GM12878 (cell line): ENCODE measurements around the gene NUDT3. TPM values are rescaled to one million over a fixed set of nuclear protein-coding genes. Genes with fewer than 3 reads are reported as not detected.

Experiments
- ATAC-seq: fragments of 200-7000 bp; cut with Tn5 transposase; 3 replicates; pipeline ENCODE4 v1.9.1; 2020; ENCODE audit warnings: mild to moderate bottlenecking, moderate library complexity
- BruUV-seq: library from RNA; stranded (reverse); fragments of 400-500 nt; replicated peaks from 2 replicates; lab custom pipeline; 2021; lab: Mats Ljungman, UMichigan
- CTCF ChIA-PET: fragments of 300-600 bp; sonication (Branson Sonifier 250); formaldehyde crosslinking; extraction: SDS; loops from one replicate; lab custom pipeline; 2021; ENCODE audit warnings: inconsistent platforms; lab: Yijun Ruan, JAX
- POLR2A ChIA-PET: fragments of 350-600 bp; formaldehyde crosslinking; extraction: SDS; loops from one replicate; lab custom pipeline; 2021; ENCODE audit warnings: inconsistent platforms; lab: Charles Lee
- RAD21 ChIA-PET: fragments of 300-600 bp; sonication (Branson Sonifier 250); formaldehyde crosslinking; loops from one replicate; lab custom pipeline; 2023; ENCODE audit warnings: antibody characterized with exemption; ENCODE audit not compliant: unreplicated experiment; lab: Charles Lee
- SMC1A ChIA-PET: fragments of 300-600 bp; sonication (Branson Sonifier 250); formaldehyde crosslinking; loops from one replicate; lab custom pipeline; 2023; ENCODE audit not compliant: unreplicated experiment, uncharacterized antibody; lab: Charles Lee
- DNase-seq: peaks from one replicate; pipeline ENCODE4 v3.0.0-alpha.2; 2011; ENCODE audit warnings: low read depth, low spot score
- FAIRE-seq: peaks from 3 replicates; lab custom pipeline; 2011; peaks lifted over from hg19 to GRCh38; lab: Jason Lieb, UNC
- H2AFZ ChIP-seq: 2 replicates; pipeline ENCODE4 v1.6.0; 2011; ENCODE audit warnings: low read depth, low read length, control low read depth; ENCODE audit not compliant: control insufficient read depth
- H3K27ac ChIP-seq: 2 replicates; pipeline ENCODE4 v1.5.1; 2011; ENCODE audit warnings: control low read depth; ENCODE audit not compliant: control insufficient read depth, insufficient read depth
- H3K27me3 ChIP-seq, 2 experiments: replicated peaks in 1 of 2; 2 replicates each; pipeline versions ENCODE4 v1.6.0 to v1.6.1; 2011; ENCODE audit warnings: low read length in 1 of 2; ENCODE audit not compliant: control insufficient read depth in 2 of 2, insufficient read depth in 2 of 2
- H3K36me3 ChIP-seq, 2 experiments: 2 replicates each; pipeline ENCODE4 v1.5.1; 2011; ENCODE audit warnings: low read length in 1 of 2; ENCODE audit not compliant: control insufficient read depth in 2 of 2, insufficient read depth in 2 of 2
- H3K4me1 ChIP-seq: 2 replicates; pipeline ENCODE4 v1.6.1; 2011; ENCODE audit warnings: mild to moderate bottlenecking, low read length, moderate library complexity, mixed read lengths; ENCODE audit not compliant: control insufficient read depth, insufficient read depth
- H3K4me2 ChIP-seq: 2 replicates; pipeline ENCODE4 v1.6.0; 2011; ENCODE audit warnings: control low read depth; ENCODE audit not compliant: control insufficient read depth, insufficient read depth
- H3K4me3 ChIP-seq: fragments of 200-600 bp; sonication (generic); 2 replicates; pipeline ENCODE4 v1.5.1; 2016
- H3K79me2 ChIP-seq: 2 replicates; pipeline ENCODE4 v1.6.0; 2011; ENCODE audit warnings: low read length; ENCODE audit not compliant: control insufficient read depth, insufficient read depth
- H3K9ac ChIP-seq: 2 replicates; pipeline ENCODE4 v1.8.0; 2011; ENCODE audit warnings: low read length, control low read depth, mixed read lengths; ENCODE audit not compliant: control insufficient read depth, insufficient read depth
- H3K9me3 ChIP-seq: replicated peaks from 3 replicates; pipeline ENCODE4 v1.5.1; 2011; ENCODE audit warnings: mild to moderate bottlenecking, low read length; ENCODE audit not compliant: control insufficient read depth, insufficient read depth
- H4K20me1 ChIP-seq: 2 replicates; pipeline ENCODE4 v1.6.0; 2011; ENCODE audit not compliant: control insufficient read depth, insufficient read depth
- EZH2 ChIP-seq: IDR thresholded peaks from 2 replicates; pipeline ENCODE4 v1.6.1; 2012; ENCODE audit warnings: low read depth, mild to moderate bottlenecking, control low read depth, inconsistent platforms, low read length, borderline replicate concordance; ENCODE audit not compliant: control insufficient read depth
- MEF2A ChIP-seq: IDR thresholded peaks from 2 replicates; pipeline ENCODE4 v1.6.1; 2011; ENCODE audit warnings: low read depth, mild to moderate bottlenecking, low read length, moderate library complexity; ENCODE audit not compliant: insufficient read depth
- NFYB ChIP-seq: IDR thresholded peaks from 2 replicates; pipeline ENCODE4 v1.6.1; 2011; ENCODE audit warnings: low read depth, mild to moderate bottlenecking, low read length, improper control_type of control experiment, moderate library complexity; ENCODE audit not compliant: insufficient read depth
- PRDM15 ChIP-seq: fragments of 450-650 bp; formaldehyde crosslinking; IDR thresholded peaks from 2 replicates; pipeline ENCODE4 v1.4.0; 2020; ENCODE audit warnings: mild to moderate bottlenecking, moderate library complexity
- TARDBP ChIP-seq: IDR thresholded peaks from 2 replicates; pipeline ENCODE4 v1.6.1; 2016; ENCODE audit warnings: borderline replicate concordance
- ZBTB4 ChIP-seq: fragments of 450-650 bp; formaldehyde crosslinking; IDR thresholded peaks from 2 replicates; pipeline ENCODE4 v1.4.0; 2022; ENCODE audit warnings: mild to moderate bottlenecking, moderate library complexity
- ZSCAN29 ChIP-seq: fragments of 450-650 bp; IDR thresholded peaks from 2 replicates; pipeline ENCODE4 v1.6.1; 2017; ENCODE audit warnings: mild to moderate bottlenecking, moderate library complexity
- WGBS: methylation state at CpG from one replicate; pipeline ENCODE4 v1.1.6; 2016; ENCODE audit warnings: low lambda C conversion rate; ENCODE audit not compliant: insufficient replicate concordance, insufficient coverage; ENCODE audit errors: missing lambda C conversion rate; 5-methylcytosine and 5-hydroxymethylcytosine counted together
- in situ Hi-C: fragments of 300-500 bp; cut with MboI; formaldehyde crosslinking; loops from 9 replicates; pipeline ENCODE4 v1.14.3; 2018; ENCODE audit warnings: mixed read lengths
- intact Hi-C: fragments of 100-400 bp; cut with micrococcal nuclease; formaldehyde crosslinking; loops from one replicate; pipeline ENCODE4 v1.14.2; 2022; ENCODE audit not compliant: unreplicated experiment
- polyA plus RNA-seq, 11 experiments: library from polyadenylated mRNA; depleted of rRNA in 4 of 11; unstranded in 6 of 11; stranded (reverse) in 5 of 11; fragments of >200 nt; fragmentation: Nextera tagmentation in 4 of 11; fragmentation: Illumina TruSeq in 1 of 11; extraction: Ambion mirVana in 4 of 11; extraction: Trizol in 1 of 11; gene quantifications; 1 replicate in 1 of 11; 2 replicates in 10 of 11; pipeline versions ENCODE4 v1.2.1 to v1.2.3, GENCODE V29; 2011 to 2016; ENCODE audit warnings: inconsistent platforms in 2 of 11, missing spikeins in 2 of 11, low read depth in 1 of 11
- total RNA-seq, 4 experiments: library from RNA; depleted of rRNA in 3 of 4; stranded (reverse); fragments of >200 nt in 3 of 4; fragmentation: Illumina TruSeq in 1 of 4; extraction: Trizol in 1 of 4; gene quantifications; 2 replicates each; pipeline versions ENCODE4 v1.2.1 to v1.2.3, GENCODE V29; 2013 to 2021

NUDT3 gene
- total and polyA plus RNA-seq, 10 of the 15 experiments (the other 5 are each of a cell fraction or from before 2014, with no cell fraction given) = 2.4 to 32.3 (median 25.5) TPM

- no peak overlapping the region for H3K4me3 ChIP-seq
- no peaks in the 10 kb centered on the region for H4K20me1 ChIP-seq
- ChIA-PET CTCF (interaction anchor here (0.7 to 1.4 kb wide), 3 partner anchors 11 to 28 kb away, joined by 3 to 4 read pairs (median 3); no protein-coding TSS in a partner anchor), POLR2A (interaction anchor here (0.6 to 1.2 kb wide), 2 partner anchors 11 to 897 kb away, joined by 3 read pairs; no protein-coding TSS in a partner anchor), SMC1A (no interaction called here), RAD21 (no interaction called here)
- BruUV-seq = no TSS peak
- H3K27me3 ChIP-seq = no peaks in the 10 kb centered on the region
- in situ Hi-C loops = no loop called here
- no peak overlapping the region for H3K9ac ChIP-seq
- intact Hi-C loops = no loop called here
- peaks cover 19% of the 10 kb centered on the region for H3K79me2 ChIP-seq
- peaks cover 22% of the 10 kb centered on the region for H3K4me1 ChIP-seq
- no peaks in the 10 kb centered on the region; the same call in 2 of the 3 replicates for H3K9me3 ChIP-seq
- 89% methylated on average over 5 of the region's 5 CpGs for WGBS
- ATAC-seq = no peak
- no peak overlapping the region for H2AFZ ChIP-seq
- FAIRE-seq = no peak
- no peak overlapping the region for H3K4me2 ChIP-seq
- no peak overlapping the region for H3K27ac ChIP-seq
- H3K36me3 ChIP-seq = no peaks in the 10 kb centered on the region
- no peak for DNase-seq
- TF ChIP-seq ZSCAN29 (no peak), EZH2 (no peak), PRDM15 (CRISPR knock-in tag) (no peak), ZBTB4 (CRISPR knock-in tag) (no peak), MEF2A (no peak), TARDBP (no peak), NFYB (no peak)
Observed at GRCh38 chr6:34321821-34322220, 70.6 kb downstream of the NUDT3 start.
